Erythroblast (primary cell): ENCODE measurements around the gene GJC1.

Experiments
- GATA1 ChIP-seq: IDR thresholded peaks from 2 replicates; pipeline ENCODE4 v1.6.1; 2011; ENCODE audit warnings: low read depth, mild to moderate bottlenecking, control low read depth, low read length, moderate library complexity
- POLR2A ChIP-seq: IDR thresholded peaks from 2 replicates; pipeline ENCODE4 v1.6.1; 2011; ENCODE audit warnings: mild to moderate bottlenecking, low read length

DNA sequence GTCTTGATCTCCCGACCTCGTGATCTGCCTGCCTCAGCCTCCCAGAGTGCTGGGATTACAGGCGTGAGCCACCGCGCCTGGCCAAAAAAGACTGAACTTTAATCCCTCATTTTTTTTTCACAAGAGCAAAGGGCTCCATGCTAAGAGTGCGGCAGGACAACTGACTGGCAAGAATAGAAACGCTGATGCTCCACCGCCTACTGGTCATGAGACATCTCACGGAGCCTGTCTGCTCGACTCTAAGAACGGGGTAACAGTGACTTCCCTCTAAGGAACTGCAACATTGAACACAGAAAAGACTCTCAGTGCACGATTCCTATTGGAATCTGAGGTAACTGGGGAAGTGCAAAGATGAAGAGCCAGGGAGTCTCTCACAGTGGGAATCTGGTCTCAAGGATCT, 41.5 kb upstream of the GJC1 start:
- TF ChIP-seq POLR2A (no peak), GATA1 (no peak)
